ENCODE results near the gene ADAMTS7.
"Not testable (repeated sequence)": the region's sequence is repeated elsewhere in the genome, so short reads cannot be mapped to it uniquely, and the experiment has no call there.

The ADAMTS7 gene

GRCh38 chr15:78779176-78779785 lies 32.0 kb downstream of the ADAMTS7 start:
- not testable (repeated sequence) for DNase-seq (ENCODE audit: low read depth)

GRCh38 chr15:78778422-78778821 lies 32.8 kb downstream of the ADAMTS7 start:
- DNase-seq (ENCODE audit: low read depth): no peak

DNA sequence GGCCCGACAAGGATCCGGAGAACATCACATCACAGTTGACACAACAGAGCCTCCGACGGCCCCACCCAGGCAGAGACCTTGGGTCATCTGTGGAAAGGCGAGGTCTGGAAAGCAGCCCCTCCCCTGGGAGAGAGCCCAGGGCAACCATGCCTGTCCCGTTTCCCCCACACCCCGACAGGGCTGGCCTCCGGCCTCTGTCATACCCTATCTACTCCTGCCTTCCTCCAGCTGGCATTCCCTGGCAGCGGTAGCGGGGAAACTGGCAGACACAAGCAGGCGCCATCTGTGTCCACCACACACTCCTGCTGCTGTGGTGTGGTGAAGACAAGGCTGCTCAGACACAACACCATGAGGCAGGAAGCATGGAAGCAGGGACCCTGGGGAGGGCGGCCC lies 33.3 kb downstream of the ADAMTS7 start:
- not testable (repeated sequence) for DNase-seq (ENCODE audit: low read depth)

DNA sequence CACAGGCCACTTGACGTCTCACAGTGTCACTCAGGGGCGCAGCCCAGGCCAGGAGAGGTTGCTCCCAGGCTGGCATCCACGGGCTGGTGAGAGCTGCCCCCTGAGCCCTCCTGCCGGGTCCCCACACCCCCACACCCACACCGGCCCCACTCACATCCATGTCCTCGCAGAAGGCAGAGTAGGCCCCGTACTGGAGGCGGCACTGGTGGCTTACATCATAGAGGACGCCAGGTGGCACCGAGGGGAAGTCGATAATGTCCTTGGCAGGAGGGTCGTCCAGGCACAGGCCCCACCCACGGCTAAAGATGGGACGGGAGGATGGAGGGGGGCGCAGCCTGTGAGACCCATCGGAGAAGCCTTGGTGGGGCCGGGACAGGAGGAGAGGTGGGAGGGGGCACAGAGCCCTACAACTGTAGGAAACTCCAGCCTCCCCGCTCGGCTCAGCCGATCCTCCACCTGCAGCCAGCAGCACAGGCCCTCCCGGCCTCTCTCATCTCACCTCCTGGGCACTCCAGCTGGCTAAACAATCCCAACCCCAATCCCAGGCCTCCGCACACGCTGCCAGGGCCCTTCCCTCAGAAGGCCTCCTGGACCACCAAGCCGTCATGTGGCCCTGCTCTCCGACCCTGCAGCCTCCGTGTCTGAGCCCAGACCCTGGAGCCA lies 33.8 kb downstream of the ADAMTS7 start:
- not testable (repeated sequence) for DNase-seq (ENCODE audit: low read depth)

GRCh38 chr15:78776046-78776925 lies 35.0 kb downstream of the ADAMTS7 start:
- DNase-seq (ENCODE audit: low read depth): not testable (repeated sequence)

GRCh38 chr15:78775472-78775871 lies 35.8 kb downstream of the ADAMTS7 start:
- no peak for DNase-seq (ENCODE audit: low read depth)

- not testable (repeated sequence) for DNase-seq (ENCODE audit: low read depth)
Measured at GRCh38 chr15:78774451-78774990, 36.7 kb downstream of the ADAMTS7 start.

GRCh38 chr15:78773765-78774450 lies 37.4 kb downstream of the ADAMTS7 start:
- DNase-seq (ENCODE audit: low read depth): not testable (repeated sequence)

DNA sequence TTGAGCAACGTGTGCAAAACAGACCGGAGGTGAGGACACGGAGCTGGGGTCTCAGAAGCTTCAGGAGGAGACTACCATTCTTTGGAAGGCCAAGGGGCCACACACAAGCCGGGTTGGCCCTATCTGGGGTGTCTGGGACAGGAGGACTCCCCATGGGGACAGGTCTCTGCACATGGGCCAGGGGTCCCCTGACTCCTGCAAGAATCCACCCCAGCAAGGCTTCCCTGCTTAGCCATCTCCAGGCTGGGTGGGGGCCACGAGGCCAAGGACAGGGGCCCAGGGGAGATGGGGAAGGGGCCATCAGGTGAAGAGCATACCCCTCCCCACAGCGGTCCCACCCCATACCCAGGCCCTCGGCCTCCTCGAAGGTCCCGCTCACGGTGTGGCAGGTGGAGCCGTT lies 38.5 kb downstream of the ADAMTS7 start:
- DNase-seq (ENCODE audit: low read depth): no peak

DNA sequence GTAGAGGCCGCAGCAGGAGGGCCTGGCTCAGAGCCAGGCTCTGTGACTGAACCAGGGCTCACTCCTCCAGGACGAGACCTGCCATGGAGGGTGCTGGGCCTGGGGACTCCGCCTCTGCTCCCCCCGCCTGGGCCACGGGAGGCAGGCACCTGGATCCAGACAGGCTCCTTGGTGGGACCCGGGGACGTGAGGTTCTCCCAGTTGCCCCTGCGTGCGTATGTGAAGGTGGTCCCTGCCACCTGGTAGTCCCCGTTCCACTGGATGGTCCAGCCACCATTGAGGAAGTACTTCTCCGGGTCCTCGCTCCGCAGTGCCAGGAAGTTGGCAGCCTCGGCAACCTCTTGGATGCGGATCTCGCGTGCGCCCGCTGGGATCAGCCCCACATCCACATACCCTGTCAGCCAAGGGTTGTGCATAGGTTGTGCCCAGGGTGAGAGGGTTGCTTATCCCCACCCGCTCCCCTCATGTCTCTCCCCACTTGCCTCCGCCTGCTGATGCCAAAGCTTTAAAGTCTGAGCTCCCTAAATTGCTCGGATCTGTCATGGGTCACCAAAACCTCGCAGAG lies 39.7 kb downstream of the ADAMTS7 start:
- not testable (repeated sequence) for DNase-seq (ENCODE audit: low read depth)

- not testable (repeated sequence) for DNase-seq (ENCODE audit: low read depth)
Measured at GRCh38 chr15:78771020-78771419, 40.2 kb downstream of the ADAMTS7 start.

DNA sequence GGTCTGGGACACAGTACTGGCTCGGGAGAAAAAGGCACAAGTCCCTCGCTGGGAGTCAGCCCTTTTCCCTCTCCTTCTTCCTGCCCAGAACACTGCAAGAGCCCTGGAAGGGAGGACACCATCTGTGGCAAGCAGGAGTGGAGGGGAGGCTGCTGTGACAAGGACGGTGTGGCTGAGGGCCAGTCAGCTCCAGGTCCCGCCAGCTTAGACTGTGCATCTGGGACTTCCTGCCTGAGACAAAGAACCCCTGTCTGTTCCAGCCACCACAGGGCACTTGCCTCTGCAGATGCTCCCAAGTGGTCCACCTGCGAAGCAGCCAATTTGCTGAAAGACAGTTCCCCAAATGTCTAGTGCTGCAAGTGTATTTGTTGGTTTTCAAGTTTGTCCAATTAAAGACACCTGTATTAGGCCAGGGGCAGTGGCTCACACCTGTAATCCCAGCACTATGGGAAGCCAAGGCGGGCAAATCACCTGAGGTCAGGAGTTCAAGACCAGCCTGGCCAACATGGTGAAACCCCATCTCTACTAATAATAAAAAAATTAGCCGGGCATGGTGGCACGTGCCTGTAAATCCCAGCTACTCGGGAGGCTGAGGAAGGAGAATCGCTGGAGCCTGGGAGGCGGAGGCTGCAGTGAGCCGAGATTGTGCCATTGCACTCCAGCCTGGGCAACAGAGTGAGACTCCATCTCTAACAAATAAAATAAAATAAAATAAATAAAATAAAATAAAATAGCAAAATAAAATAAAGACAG lies 41.6 kb downstream of the ADAMTS7 start:
- DNase-seq (ENCODE audit: low read depth): not testable (repeated sequence)

DNA sequence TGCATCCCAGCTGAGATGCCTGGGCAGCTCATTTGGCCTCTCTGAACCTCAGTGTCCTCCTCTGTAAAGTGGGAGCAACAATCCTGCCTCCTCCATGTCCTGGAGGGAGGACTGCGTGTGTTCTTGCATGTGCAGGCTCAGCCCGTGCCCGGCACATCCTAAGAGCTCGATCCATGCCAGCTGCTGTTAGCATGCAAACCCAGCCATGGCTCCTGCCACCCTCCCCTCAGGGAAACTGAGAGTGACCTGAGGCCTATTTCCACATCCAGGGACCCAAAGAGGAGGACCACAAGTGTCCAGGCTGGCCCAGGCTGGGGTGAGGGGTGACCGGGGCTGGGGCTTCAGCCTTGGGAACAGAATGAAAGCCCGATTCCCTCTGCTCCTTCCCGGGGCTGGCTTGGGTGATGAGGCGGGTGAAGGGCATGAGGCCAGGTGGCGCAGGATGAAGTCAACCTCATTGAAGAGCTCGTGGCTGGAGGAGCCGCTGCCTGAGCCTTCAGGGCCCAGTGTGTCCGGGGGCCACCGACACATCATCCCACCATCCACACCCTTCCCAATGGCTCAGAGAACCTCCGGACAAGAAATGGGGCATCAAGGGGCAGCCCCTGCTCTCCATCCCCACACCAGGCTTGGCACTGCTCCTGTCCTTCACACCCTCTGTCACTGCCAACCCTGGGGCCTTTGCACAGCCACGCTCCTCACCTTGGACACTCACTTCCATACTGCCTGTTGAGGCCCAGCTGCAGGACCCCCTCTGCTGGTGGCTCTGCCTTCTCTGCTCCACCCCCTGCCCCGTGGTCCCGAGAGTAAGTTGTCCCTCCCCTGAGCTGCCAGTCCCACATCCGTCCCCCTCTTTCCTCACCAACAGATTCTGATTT lies 42.5 kb downstream of the ADAMTS7 start:
- DNase-seq (ENCODE audit: low read depth): no peak

DNA sequence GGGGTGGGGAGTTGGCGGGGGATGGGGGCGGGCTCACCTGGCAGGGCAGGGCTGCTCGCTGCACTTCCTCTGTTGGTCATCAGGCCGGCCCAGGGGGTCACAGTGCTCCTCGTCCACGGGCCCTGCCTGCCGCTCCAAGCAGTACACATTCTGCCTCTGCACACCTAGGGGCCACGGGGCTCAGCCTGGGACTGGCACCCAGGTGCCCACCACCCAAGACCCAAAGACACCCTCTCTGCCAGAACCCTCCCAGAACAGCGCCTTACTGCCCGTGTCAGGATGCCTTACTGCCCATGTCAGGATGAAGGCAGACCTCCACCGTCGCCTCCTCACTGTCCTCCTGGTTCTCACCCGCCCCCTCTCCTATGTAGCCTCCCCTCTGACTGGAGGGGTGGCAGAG lies 43.2 kb downstream of the ADAMTS7 start:
- DNase-seq (ENCODE audit: low read depth): no peak

- no peak for DNase-seq (ENCODE audit: low read depth)
Measured at GRCh38 chr15:78767331-78767951, 43.8 kb downstream of the ADAMTS7 start.

DNA sequence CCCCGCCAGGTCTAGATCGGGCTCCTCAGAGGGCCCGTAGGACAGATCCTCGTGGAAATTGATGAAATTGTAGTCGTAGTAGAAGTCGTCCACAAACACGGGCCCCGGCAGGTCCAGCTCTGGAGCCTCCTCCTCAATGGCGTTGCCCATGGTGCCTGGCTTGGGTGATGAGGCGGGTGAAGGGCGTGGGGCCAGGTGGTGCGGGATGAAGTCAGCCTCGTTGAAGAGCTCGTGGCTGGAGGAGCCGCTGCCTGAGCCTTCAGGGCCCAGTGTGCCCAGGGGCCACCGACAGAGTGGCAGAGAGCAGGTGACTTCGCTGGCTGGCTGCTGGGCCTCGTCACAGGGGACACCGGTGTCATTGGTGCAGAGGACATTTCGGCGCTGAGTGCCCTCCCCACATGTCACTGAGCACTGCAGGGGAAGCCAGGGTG lies 44.6 kb downstream of the ADAMTS7 start:
- DNase-seq (ENCODE audit: low read depth): not testable (repeated sequence)

DNA sequence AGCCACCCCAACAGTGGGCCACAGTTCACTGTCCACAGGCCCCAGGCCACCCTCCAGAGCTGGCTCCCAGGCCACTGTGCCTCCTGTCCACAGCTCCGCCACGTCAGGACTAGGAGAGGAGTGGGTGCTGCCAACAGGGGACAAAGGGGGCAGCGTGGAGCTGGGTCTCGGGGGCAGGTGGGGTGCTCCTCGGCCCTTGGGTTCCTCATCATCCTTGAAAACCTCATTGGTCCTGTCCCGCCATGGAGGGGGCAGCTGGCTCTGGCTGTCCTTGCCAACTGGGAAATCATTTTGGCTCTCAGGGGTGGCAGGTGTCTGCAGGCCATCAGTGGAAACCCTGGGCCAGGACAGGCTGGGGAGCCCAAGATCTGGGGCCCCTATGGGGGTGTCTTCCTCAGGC lies 45.2 kb downstream of the ADAMTS7 start:
- DNase-seq (ENCODE audit: low read depth): no peak

- DNase-seq (ENCODE audit: low read depth): not testable (repeated sequence)
Measured at GRCh38 chr15:78765154-78765860, 46.0 kb downstream of the ADAMTS7 start.

Measured in activated T-helper 9 cell treated with anti-CD3 and anti-CD28 coated beads, Interleukin-2, amount 50 U/mL, for 16 hours (primary cell).